ENCODE results near the gene BRPF1. TPM values are rescaled to one million over a fixed set of nuclear protein-coding genes. Genes with fewer than 3 reads are reported as not detected.

Gene BRPF1
- total RNA-seq, 1 donor from 2014 or later, result 28.0 TPM

DNA sequence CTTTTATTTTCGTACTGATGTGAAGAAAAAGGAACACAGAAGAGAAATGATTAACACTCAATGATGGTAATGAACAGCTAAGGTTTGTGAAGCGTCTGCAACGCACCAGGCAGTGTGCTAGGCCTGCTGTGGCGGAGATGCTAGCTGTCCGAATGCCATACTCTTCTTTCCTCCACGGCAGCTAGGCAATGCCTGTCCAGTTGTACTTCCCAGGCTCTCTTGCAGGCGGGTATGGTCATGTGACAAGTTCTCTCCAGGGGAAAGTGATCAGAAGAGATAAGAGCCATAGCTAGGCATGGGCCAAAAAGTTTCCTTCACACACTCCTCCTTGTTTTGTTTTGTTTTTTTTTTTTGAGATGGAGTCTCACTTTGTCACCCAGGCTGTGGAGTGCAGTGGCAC, 54.1 kb downstream of the BRPF1 start:
- Mint-ChIP-seq H3K4me3 (no peak overlapping the region), H3K27ac (no peak overlapping the region), H3K27me3 (no peaks in the 10 kb centered on the region), H3K4me1 (ENCODE audit: unreplicated experiment) (no peaks in the 10 kb centered on the region), H3K36me3 (peaks cover 32% of the 10 kb centered on the region), H3K9me3 (no peaks in the 10 kb centered on the region)
- no peak for DNase-seq (ENCODE audit: extremely low spot score, unreplicated experiment)
- no peak for TF ChIP-seq CTCF (conservative IDR thresholded peaks at IDR 0.05)

GRCh38 chr3:9786209-9786739, 54.7 kb downstream of the BRPF1 start:
- Mint-ChIP-seq H3K36me3 (peaks cover 32% of the 10 kb centered on the region), H3K9me3 (no peaks in the 10 kb centered on the region), H3K27me3 (no peaks in the 10 kb centered on the region), H3K4me3 (no peak overlapping the region), H3K4me1 (ENCODE audit: unreplicated experiment) (no peaks in the 10 kb centered on the region), H3K27ac (no peak overlapping the region)
- TF ChIP-seq CTCF (conservative IDR thresholded peaks at IDR 0.05), result no peak
- no peak for DNase-seq (ENCODE audit: extremely low spot score, unreplicated experiment)

DNA sequence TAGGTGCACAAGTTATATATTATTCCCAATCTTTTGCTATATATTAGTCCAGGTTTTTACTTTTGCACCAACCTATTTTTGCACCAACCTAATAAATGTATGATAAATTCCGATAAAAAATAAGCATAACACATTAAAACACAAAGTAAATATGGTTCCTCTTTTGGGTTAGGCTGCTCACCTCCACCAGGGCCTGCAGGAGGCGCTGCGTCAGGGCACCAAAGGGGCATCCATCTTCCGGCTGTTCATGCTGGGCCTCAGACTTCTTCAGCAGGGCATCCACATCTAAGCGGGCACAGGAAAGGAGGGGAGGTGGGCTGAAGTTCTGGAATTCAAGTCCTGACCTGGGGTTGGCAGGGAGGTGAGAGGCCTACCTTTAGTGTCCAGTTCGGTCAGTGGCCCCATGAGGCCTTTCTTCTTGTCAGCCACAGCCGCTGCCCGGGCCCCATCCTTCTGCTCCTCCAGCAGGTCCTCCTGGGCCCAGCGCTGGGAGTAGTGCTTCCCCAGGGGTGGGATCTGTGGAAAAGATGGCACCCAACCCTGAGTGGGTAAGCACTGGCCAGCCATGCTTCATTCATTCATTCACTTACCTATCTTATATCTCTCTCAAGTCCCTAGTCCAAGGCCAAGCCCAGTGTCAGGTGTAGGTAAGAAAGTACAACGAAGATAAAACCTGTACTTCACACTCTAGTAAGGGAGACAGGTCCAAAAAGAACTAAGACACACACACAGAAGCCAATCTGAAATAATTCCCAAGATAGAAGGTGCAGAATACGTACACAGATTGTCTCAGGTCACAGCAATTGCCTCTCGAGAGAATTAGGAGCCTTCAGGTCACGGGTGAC, 55.5 kb downstream of the BRPF1 start:
- TF ChIP-seq CTCF (conservative IDR thresholded peaks at IDR 0.05), result peak; percentile 70
- no peak overlapping the region for H3K4me3 Mint-ChIP-seq
- H3K36me3 Mint-ChIP-seq, result peaks cover 32% of the 10 kb centered on the region
- H3K9me3 Mint-ChIP-seq, result no peaks in the 10 kb centered on the region
- peaks cover 6% of the 10 kb centered on the region for H3K4me1 Mint-ChIP-seq (ENCODE audit: unreplicated experiment)
- DNase-seq (ENCODE audit: extremely low spot score, unreplicated experiment), result no peak
- H3K27me3 Mint-ChIP-seq, result no peaks in the 10 kb centered on the region
- no peak overlapping the region for H3K27ac Mint-ChIP-seq

DNA sequence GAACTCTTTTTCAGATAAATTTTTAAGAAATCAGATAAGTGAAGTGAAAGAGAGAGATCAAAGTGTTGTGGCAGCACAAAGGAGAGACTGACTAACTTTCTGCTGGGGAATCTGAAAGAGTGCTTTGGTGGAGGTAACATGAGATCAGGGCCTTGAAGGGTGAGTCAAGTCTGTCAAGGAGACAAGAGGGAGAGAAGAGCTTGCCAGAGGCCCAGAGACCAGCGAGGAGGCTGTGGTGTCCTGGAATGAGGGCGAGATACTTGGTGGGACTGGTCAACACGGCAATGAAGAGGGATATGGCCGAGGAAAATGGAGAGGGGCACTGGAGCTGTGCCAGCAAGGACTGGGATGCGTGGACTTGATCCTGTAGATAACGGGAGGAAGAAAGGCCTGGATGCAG, 56.2 kb downstream of the BRPF1 start:
- no peak for TF ChIP-seq CTCF (conservative IDR thresholded peaks at IDR 0.05)
- H3K27ac Mint-ChIP-seq, result no peak overlapping the region
- H3K36me3 Mint-ChIP-seq, result peaks cover 32% of the 10 kb centered on the region
- DNase-seq (ENCODE audit: extremely low spot score, unreplicated experiment), result no peak
- H3K4me1 Mint-ChIP-seq (ENCODE audit: unreplicated experiment), result peaks cover 6% of the 10 kb centered on the region
- no peak overlapping the region for H3K4me3 Mint-ChIP-seq
- H3K27me3 Mint-ChIP-seq, result no peaks in the 10 kb centered on the region
- no peaks in the 10 kb centered on the region for H3K9me3 Mint-ChIP-seq

GRCh38 chr3:9791127-9791526, 59.6 kb downstream of the BRPF1 start:
- Mint-ChIP-seq H3K4me3 (peak overlapping the region; percentile 98), H3K27ac (no peak overlapping the region), H3K36me3 (peaks cover 28% of the 10 kb centered on the region), H3K4me1 (ENCODE audit: unreplicated experiment) (peaks cover 14% of the 10 kb centered on the region), H3K9me3 (no peaks in the 10 kb centered on the region), H3K27me3 (no peaks in the 10 kb centered on the region)
- DNase-seq (ENCODE audit: extremely low spot score, unreplicated experiment), result no peak
- no peak for TF ChIP-seq CTCF (conservative IDR thresholded peaks at IDR 0.05)

All from type B pancreatic cell (in vitro differentiated cells).